Stomach (tissue), 9 donors: ENCODE results near the gene DKK2. TPM values are rescaled to one million over a fixed set of nuclear protein-coding genes. Genes with fewer than 3 reads are reported as not detected.

Experiments
- DNase-seq, 2 donors: peaks; one replicate each; pipeline versions ENCODE4 v3.0.0 to v3.0.0-alpha.2; 2013 to 2019
- H3K27ac ChIP-seq, 5 donors: fragments of 200-600 bp in 4 of 5; sonication (generic) in 4 of 5; one replicate each; pipeline ENCODE4 v1.5.1; 2013 to 2019; ENCODE audit warnings: mild to moderate bottlenecking in 1 of 5, moderate library complexity in 1 of 5
- H3K27me3 ChIP-seq, 3 donors: fragments of 200-600 bp; sonication (generic); one replicate each; pipeline ENCODE4 v1.5.1; 2017 to 2019; ENCODE audit warnings: mixed run types in 1 of 3
- H3K36me3 ChIP-seq, 4 donors: fragments of 200-600 bp; sonication (generic); 1 replicate in 3 of 4; 2 replicates in 1 of 4; pipeline ENCODE4 v1.5.1; 2016 to 2019
- H3K4me1 ChIP-seq, 4 donors: fragments of 200-600 bp; sonication (generic); one replicate each; pipeline ENCODE4 v1.5.1; 2016 to 2019
- H3K4me3 ChIP-seq, 4 donors: fragments of 200-600 bp; sonication (generic) in 3 of 4; one replicate each; pipeline ENCODE4 v1.5.1; 2016 to 2019; ENCODE audit warnings: mild to moderate bottlenecking in 1 of 4
- H3K9me3 ChIP-seq, 4 donors: fragments of 200-600 bp; sonication (generic); one replicate each; pipeline ENCODE4 v1.5.1; 2016 to 2019
- EP300 ChIP-seq: sonication (generic); formaldehyde crosslinking; IDR thresholded peaks from one replicate; pipeline ENCODE4 v1.6.1; 2017; ENCODE audit warnings: antibody characterized with exemption
- POLR2A ChIP-seq, 4 donors: fragments of 450-650 bp; IDR thresholded peaks; one replicate each; pipeline ENCODE4 v1.6.1; 2016; ENCODE audit warnings: antibody characterized with exemption in 4 of 4, control low read depth in 2 of 4, mild to moderate bottlenecking in 1 of 4, moderate library complexity in 1 of 4
- POLR2AphosphoS5 ChIP-seq, 3 donors: sonication (generic); formaldehyde crosslinking; IDR thresholded peaks; one replicate each; pipeline ENCODE4 v1.6.1; 2016; ENCODE audit warnings: antibody characterized with exemption in 3 of 3
- WGBS, 5 donors: extraction: QIAGEN DNeasy Blood & Tissue Kit in 3 of 5; methylation state at CpG; one replicate each; pipeline versions ENCODE4 v1.1.5 to v1.1.7; 2013 to 2018; 5-methylcytosine and 5-hydroxymethylcytosine counted together
- intact Hi-C: fragments of 100-400 bp; cut with DNase I; formaldehyde crosslinking; loops from one replicate; pipeline ENCODE4 v1.15.1; 2023; ENCODE audit warnings: low total_unique reads
- polyA plus RNA-seq, 3 donors: library from polyadenylated mRNA; stranded (reverse); fragments of 200-250 nt; gene quantifications; one replicate each; pipeline ENCODE4 v1.2.3, GENCODE V29; 2013
- total RNA-seq, 5 donors: library from RNA; depleted of rRNA; stranded (reverse); fragments of >200 nt; gene quantifications; one replicate each; pipeline versions ENCODE4 v1.1.0 to v1.2.3, GENCODE V29; 2014 to 2016
- TF ChIP-seq, protein P1 (sequence below), 7 experiments: fragments of 450-650 bp in 4 of 7; fragments of 200-600 bp in 3 of 7; sonication (generic) in 3 of 7; IDR thresholded peaks; one replicate each; pipeline ENCODE4 v1.5.1; 2016 to 2019; ENCODE audit warnings: antibody characterized with exemption in 7 of 7, control low read depth in 2 of 7, mild to moderate bottlenecking in 1 of 7
- donor health status: healthy with polysubstance abuse.
- donor health status: Bipolar disorder and iron deficiency.
- donor health status: healthy.

The DKK2 gene
- total and polyA plus RNA-seq, 8 donors = 0.05 to 2.6 (median 0.58) TPM; not detected in 5

DNA sequence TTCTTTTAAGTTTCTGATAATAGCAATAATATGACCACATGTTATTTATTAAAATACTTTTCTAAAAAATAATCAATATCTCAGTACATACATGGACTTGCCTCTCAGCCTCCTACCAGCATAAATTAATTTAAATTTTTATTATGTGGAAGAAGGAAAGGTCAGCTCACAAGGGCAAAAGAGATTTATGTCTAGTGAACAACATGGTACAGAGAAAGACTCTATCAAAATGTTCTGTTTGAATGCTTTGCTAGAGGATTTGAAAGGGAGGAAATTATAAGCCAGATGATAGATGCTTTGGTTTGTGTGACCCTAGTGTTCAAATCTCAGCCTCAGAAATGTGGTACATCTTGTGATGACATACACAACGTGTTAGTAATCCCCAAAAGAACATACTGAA is 94.3 kb downstream of the DKK2 start:
- TF ChIP-seq POLR2A (IDR thresholded peaks at IDR 0.05) = no peak
- TF ChIP-seq, protein P1, sequence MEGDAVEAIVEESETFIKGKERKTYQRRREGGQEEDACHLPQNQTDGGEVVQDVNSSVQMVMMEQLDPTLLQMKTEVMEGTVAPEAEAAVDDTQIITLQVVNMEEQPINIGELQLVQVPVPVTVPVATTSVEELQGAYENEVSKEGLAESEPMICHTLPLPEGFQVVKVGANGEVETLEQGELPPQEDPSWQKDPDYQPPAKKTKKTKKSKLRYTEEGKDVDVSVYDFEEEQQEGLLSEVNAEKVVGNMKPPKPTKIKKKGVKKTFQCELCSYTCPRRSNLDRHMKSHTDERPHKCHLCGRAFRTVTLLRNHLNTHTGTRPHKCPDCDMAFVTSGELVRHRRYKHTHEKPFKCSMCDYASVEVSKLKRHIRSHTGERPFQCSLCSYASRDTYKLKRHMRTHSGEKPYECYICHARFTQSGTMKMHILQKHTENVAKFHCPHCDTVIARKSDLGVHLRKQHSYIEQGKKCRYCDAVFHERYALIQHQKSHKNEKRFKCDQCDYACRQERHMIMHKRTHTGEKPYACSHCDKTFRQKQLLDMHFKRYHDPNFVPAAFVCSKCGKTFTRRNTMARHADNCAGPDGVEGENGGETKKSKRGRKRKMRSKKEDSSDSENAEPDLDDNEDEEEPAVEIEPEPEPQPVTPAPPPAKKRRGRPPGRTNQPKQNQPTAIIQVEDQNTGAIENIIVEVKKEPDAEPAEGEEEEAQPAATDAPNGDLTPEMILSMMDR (IDR thresholded peaks at IDR 0.05) = no peak
- no peak for TF ChIP-seq POLR2AphosphoS5 (IDR thresholded peaks at IDR 0.05)
- no peak for TF ChIP-seq EP300
- intact Hi-C loops = no loop called here
- no peaks in the 10 kb centered on the region for H3K36me3 ChIP-seq
- 13 to 40% (median 23%) methylated on average over 1 of the region's 1 CpG for WGBS, 5 donors
- DNase-seq = no peak
- no peak overlapping the region for H3K27ac ChIP-seq
- H3K27me3 ChIP-seq = no peaks in the 10 kb centered on the region
- H3K9me3 ChIP-seq = no peaks in the 10 kb centered on the region
- H3K4me3 ChIP-seq = no peak overlapping the region
- H3K4me1 ChIP-seq = no peaks in the 10 kb centered on the region

GRCh38 chr4:106930522-106930921 is 105.6 kb downstream of the DKK2 start:
- WGBS, 5 donors = 54 to 68% (median 65%) methylated on average over 6 of the region's 6 CpGs
- no peaks in the 10 kb centered on the region for H3K27me3 ChIP-seq
- H3K4me3 ChIP-seq = no peak overlapping the region
- intact Hi-C loops = no loop called here
- peaks cover 0 to 6% (median 0%) of the 10 kb centered on the region in 4 donors for H3K9me3 ChIP-seq
- H3K36me3 ChIP-seq = no peaks in the 10 kb centered on the region
- no peak for DNase-seq
- H3K4me1 ChIP-seq = no peaks in the 10 kb centered on the region
- TF ChIP-seq, protein P1 (IDR thresholded peaks at IDR 0.05) = no peak
- TF ChIP-seq EP300 = no peak
- TF ChIP-seq POLR2AphosphoS5 (IDR thresholded peaks at IDR 0.05) = no peak
- no peak for TF ChIP-seq POLR2A (IDR thresholded peaks at IDR 0.05)
- H3K27ac ChIP-seq = no peak overlapping the region

- TF ChIP-seq POLR2AphosphoS5 (IDR thresholded peaks at IDR 0.05) = no peak
- TF ChIP-seq, protein P1 (IDR thresholded peaks at IDR 0.05) = no peak
- TF ChIP-seq POLR2A (IDR thresholded peaks at IDR 0.05) = no peak
- no peak for TF ChIP-seq EP300
- H3K36me3 ChIP-seq = no peaks in the 10 kb centered on the region
- H3K9me3 ChIP-seq = no peaks in the 10 kb centered on the region
- no peak for DNase-seq
- H3K27me3 ChIP-seq = no peaks in the 10 kb centered on the region
- H3K4me3 ChIP-seq = no peak overlapping the region
- H3K4me1 ChIP-seq = no peaks in the 10 kb centered on the region
- no peak overlapping the region for H3K27ac ChIP-seq
- WGBS, 5 donors = 73 to 87% (median 79%) methylated on average over 2 of the region's 2 CpGs
- intact Hi-C loops = no loop called here
Measured at GRCh38 chr4:106929248-106929647, 106.9 kb downstream of the DKK2 start.

DNA sequence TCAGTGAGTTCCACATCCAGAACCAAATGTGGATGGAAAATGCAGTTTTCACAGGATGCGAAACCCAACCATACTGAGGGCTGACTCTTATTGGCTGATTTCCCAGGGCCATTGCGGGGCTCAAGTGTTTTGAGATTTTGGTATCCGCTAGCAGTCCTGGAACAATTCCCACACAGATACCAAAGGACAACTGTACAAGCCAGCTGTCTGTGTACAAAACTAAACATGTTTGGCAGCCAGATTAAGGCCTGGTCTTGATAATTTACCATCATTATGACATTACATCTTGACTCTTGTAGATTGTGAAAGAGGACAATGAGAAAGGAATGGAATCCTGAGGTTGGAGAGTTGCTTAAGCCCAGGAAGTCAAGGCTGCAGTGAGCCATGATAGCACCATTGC is 121.9 kb downstream of the DKK2 start:
- peak in 1 of 2 donors; percentile 17 for DNase-seq
- Histone ChIP-seq H3K27me3 (no peaks in the 10 kb centered on the region), H3K9me3 (no peaks in the 10 kb centered on the region), H3K4me1 (no peaks in the 10 kb centered on the region), H3K4me3 (no peak overlapping the region), H3K36me3 (no peaks in the 10 kb centered on the region), H3K27ac (no peak overlapping the region)
- no peak for TF ChIP-seq POLR2A (IDR thresholded peaks at IDR 0.05)
- TF ChIP-seq POLR2AphosphoS5 (IDR thresholded peaks at IDR 0.05) = no peak
- no peak for TF ChIP-seq EP300
- TF ChIP-seq, protein P1 (IDR thresholded peaks at IDR 0.05) = no peak
- WGBS, 5 donors = 73 to 82% (median 80%) methylated on average over 3 of the region's 3 CpGs
- intact Hi-C loops = no loop called here
